DOHH2 (cell line): ENCODE results near the gene NDUFB4.

Source experiments
- H3F3A ChIP-seq: fragments of 200-600 bp; sonication (generic), shearing (Covaris generic); 2 replicates; pipeline ENCODE4 v1.6.0; 2016; ENCODE audit warnings: antibody characterized with exemption, mild to moderate bottlenecking; ENCODE audit not compliant: control insufficient read depth, insufficient read depth
- H3K27ac ChIP-seq: fragments of 200-600 bp; sonication (generic); 2 replicates; pipeline ENCODE4 v1.5.1; 2014; ENCODE audit warnings: low read depth, mild to moderate bottlenecking, low read length, moderate library complexity
- H3K27me3 ChIP-seq: fragments of 200-600 bp; sonication (generic); 2 replicates; pipeline ENCODE4 v1.6.1; 2014; ENCODE audit warnings: mild to moderate bottlenecking, low read length, mixed read lengths; ENCODE audit not compliant: control insufficient read depth
- H3K36me3 ChIP-seq: fragments of 200-600 bp; sonication (generic); 2 replicates; pipeline ENCODE4 v1.6.1; 2014; ENCODE audit warnings: mild to moderate bottlenecking, low read length, moderate library complexity, mixed read lengths; ENCODE audit not compliant: control insufficient read depth
- H3K4me1 ChIP-seq: fragments of 200-600 bp; sonication (generic); 2 replicates; pipeline ENCODE4 v1.6.1; 2014; ENCODE audit warnings: mild to moderate bottlenecking, low read length, mixed read lengths; ENCODE audit not compliant: control insufficient read depth
- H3K4me2 ChIP-seq: fragments of 200-600 bp; sonication (generic); 2 replicates; pipeline ENCODE4 v1.6.0; 2014; ENCODE audit warnings: mild to moderate bottlenecking, low read length, moderate library complexity
- H3K4me3 ChIP-seq: fragments of 200-600 bp; sonication (generic); 2 replicates; pipeline ENCODE4 v1.5.1; 2014; ENCODE audit warnings: mild to moderate bottlenecking, low read length, mixed read lengths
- H3K79me2 ChIP-seq: fragments of 200-600 bp; sonication (generic); 2 replicates; pipeline ENCODE4 v1.6.1; 2014; ENCODE audit warnings: mild to moderate bottlenecking, low read length, mixed read lengths; ENCODE audit not compliant: control insufficient read depth
- H3K9me2 ChIP-seq: fragments of 200-600 bp; sonication (generic); replicated peaks from 2 replicates; pipeline ENCODE4 v1.6.1; 2014; ENCODE audit warnings: mild to moderate bottlenecking, low read length, mixed read lengths; ENCODE audit not compliant: control insufficient read depth
- H3K9me3 ChIP-seq: fragments of 200-600 bp; sonication (generic); 2 replicates; pipeline ENCODE4 v1.6.1; 2014; ENCODE audit warnings: antibody characterized with exemption, low read length, mixed read lengths; ENCODE audit not compliant: control insufficient read depth, insufficient read depth
- H4K20me1 ChIP-seq: fragments of 200-600 bp; sonication (generic); 2 replicates; pipeline ENCODE4 v1.6.0; 2014; ENCODE audit warnings: low read depth, mild to moderate bottlenecking, antibody characterized with exemption, low read length, moderate library complexity; ENCODE audit not compliant: control insufficient read depth, insufficient read depth
- EZH2phosphoT487 ChIP-seq: fragments of 200-600 bp; sonication (generic); IDR thresholded peaks from 2 replicates; pipeline ENCODE4 v1.6.1; 2017; ENCODE audit warnings: borderline replicate concordance, mild to moderate bottlenecking, antibody characterized with exemption, low read length, moderate library complexity, mixed read lengths
- TF ChIP-seq, protein P1 (sequence below): fragments of 200-600 bp; sonication (generic); IDR thresholded peaks from one replicate; pipeline ENCODE4 v1.5.1; 2014; ENCODE audit warnings: antibody characterized with exemption, mild to moderate bottlenecking, low read depth, low read length; ENCODE audit not compliant: poor library complexity, severe bottlenecking

Gene NDUFB4

DNA sequence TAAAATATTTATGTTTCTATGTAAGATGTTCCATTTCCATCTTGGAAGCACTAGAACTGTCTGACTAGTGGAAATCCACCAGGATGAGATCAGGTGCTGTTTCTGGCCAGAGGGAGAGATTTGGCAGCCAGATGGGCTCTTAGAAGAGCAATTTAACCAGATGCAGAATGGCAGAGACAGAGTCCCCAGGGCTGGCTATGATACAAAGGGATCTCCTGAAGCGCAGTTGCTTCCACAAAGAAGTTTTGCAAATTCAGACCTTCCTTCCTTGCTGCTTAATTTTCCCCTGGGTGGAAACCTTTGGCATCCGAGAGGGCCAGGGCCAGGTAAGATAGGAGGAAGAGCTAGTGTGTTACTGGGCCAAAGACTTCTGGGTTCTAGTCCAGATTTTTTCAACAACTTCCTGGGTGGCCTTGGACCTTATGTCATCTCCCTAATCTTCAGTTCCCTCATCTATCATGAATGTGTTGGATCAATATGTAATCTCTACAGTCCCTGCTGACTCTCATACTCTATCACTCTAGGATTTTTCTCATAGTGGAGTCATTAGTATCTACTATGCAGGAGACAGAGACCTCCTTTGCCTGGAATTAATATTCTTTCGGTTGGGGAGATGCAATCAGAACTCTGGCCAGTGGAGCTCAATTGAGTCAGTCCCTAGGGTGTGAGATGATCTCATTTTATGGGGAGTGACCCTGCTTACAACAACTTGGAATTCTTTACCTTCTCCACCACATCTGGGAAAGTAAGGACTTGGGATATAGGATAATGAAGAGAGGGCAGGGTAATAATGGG is 41.1 kb upstream of the NDUFB4 start:
- Histone ChIP-seq H3K9me2 (no peaks in the 10 kb centered on the region), H4K20me1 (no peaks in the 10 kb centered on the region), H3K27me3 (peaks cover 15% of the 10 kb centered on the region), H3K4me2 (no peak overlapping the region), H3K4me3 (no peak overlapping the region), H3F3A (no peaks in the 10 kb centered on the region), H3K4me1 (peaks cover 15% of the 10 kb centered on the region), H3K36me3 (no peaks in the 10 kb centered on the region), H3K9me3 (no peaks in the 10 kb centered on the region), H3K27ac (no peak overlapping the region), H3K79me2 (no peaks in the 10 kb centered on the region)
- no peak for TF ChIP-seq EZH2phosphoT487
- TF ChIP-seq, protein P1, sequence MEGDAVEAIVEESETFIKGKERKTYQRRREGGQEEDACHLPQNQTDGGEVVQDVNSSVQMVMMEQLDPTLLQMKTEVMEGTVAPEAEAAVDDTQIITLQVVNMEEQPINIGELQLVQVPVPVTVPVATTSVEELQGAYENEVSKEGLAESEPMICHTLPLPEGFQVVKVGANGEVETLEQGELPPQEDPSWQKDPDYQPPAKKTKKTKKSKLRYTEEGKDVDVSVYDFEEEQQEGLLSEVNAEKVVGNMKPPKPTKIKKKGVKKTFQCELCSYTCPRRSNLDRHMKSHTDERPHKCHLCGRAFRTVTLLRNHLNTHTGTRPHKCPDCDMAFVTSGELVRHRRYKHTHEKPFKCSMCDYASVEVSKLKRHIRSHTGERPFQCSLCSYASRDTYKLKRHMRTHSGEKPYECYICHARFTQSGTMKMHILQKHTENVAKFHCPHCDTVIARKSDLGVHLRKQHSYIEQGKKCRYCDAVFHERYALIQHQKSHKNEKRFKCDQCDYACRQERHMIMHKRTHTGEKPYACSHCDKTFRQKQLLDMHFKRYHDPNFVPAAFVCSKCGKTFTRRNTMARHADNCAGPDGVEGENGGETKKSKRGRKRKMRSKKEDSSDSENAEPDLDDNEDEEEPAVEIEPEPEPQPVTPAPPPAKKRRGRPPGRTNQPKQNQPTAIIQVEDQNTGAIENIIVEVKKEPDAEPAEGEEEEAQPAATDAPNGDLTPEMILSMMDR: no peak

DNA sequence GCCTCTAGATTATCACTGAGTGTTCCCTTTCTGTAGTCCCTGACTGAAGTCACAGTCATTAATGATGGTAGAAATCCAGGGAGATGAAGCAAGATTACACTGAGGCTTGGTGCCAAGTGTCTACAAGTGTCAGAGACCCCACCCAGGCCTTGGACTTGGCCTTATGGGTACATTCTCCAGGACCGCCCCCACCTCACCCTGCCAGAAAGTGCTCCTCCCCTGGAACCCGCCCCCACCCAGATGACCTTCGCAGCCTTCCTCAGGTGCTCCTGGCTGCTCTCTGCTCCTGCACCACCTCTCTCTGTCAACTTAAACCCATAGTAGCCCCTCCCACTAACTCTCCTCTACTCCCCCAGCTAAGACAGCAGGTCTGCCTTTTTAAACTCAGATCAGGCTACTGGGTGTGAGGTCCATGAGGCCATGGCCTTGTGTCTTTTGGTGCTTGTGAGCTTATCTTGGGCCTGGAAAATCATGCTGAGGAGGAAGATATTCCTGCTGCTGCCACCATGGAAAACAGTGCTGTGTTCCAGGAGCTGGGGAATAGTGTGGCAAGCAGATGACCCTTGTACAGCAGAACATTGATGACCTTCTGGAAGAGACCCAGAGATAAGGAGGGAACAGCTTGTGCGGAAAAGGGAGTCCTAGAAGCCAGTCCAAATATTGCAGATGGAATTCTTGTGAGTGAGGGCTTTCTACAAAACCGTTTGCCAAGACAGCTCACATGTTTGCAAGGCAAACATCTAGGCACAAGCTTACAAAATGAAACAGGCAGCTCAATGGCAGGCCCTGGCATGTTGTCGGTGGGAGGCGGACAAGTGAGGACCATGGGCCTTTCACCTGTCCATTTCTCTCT is 40.3 kb upstream of the NDUFB4 start:
- Histone ChIP-seq H3K4me3 (no peak overlapping the region), H4K20me1 (no peaks in the 10 kb centered on the region), H3K27me3 (peaks cover 19% of the 10 kb centered on the region), H3K4me2 (no peak overlapping the region), H3K9me2 (no peaks in the 10 kb centered on the region), H3K27ac (no peak overlapping the region), H3F3A (no peaks in the 10 kb centered on the region), H3K36me3 (no peaks in the 10 kb centered on the region), H3K79me2 (no peaks in the 10 kb centered on the region), H3K9me3 (no peaks in the 10 kb centered on the region), H3K4me1 (peaks cover 15% of the 10 kb centered on the region)
- no peak for TF ChIP-seq EZH2phosphoT487
- TF ChIP-seq, protein P1: no peak

DNA sequence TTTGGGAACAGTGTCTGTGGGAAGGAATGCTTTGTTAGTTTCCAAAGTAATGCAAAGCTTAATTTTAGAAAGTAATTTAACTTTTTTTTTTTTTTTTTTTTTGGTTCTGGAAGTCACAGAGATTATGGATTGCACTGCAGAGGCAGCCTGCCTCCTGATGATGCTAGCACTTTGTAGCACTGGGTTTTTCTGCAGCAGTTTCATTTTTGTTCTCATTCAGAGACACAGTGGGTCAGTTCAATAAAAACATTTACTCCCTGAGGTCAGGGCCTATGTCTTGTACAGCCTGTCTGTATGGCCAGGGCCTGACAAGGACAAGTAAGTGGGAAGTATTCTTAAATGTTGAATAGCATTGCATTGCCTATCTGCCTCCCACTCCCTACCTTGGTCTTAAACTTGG is 39.0 kb upstream of the NDUFB4 start:
- Histone ChIP-seq H3K79me2 (no peaks in the 10 kb centered on the region), H3K4me2 (no peak overlapping the region), H3K27me3 (peaks cover 21% of the 10 kb centered on the region), H3K27ac (no peak overlapping the region), H3K9me2 (no peaks in the 10 kb centered on the region), H3K36me3 (no peaks in the 10 kb centered on the region), H3K9me3 (no peaks in the 10 kb centered on the region), H4K20me1 (no peaks in the 10 kb centered on the region), H3K4me3 (no peak overlapping the region), H3K4me1 (peaks cover 15% of the 10 kb centered on the region), H3F3A (no peaks in the 10 kb centered on the region)
- TF ChIP-seq EZH2phosphoT487: no peak
- TF ChIP-seq, protein P1: no peak
